Measurements from ENCODE around the gene THOC6. TPM values are rescaled to one million over a fixed set of nuclear protein-coding genes. Genes with fewer than 3 reads are reported as not detected.

The THOC6 gene
- total and polyA plus RNA-seq, 4 donors = 10.8 to 14.8 (median 11.7) TPM

DNA sequence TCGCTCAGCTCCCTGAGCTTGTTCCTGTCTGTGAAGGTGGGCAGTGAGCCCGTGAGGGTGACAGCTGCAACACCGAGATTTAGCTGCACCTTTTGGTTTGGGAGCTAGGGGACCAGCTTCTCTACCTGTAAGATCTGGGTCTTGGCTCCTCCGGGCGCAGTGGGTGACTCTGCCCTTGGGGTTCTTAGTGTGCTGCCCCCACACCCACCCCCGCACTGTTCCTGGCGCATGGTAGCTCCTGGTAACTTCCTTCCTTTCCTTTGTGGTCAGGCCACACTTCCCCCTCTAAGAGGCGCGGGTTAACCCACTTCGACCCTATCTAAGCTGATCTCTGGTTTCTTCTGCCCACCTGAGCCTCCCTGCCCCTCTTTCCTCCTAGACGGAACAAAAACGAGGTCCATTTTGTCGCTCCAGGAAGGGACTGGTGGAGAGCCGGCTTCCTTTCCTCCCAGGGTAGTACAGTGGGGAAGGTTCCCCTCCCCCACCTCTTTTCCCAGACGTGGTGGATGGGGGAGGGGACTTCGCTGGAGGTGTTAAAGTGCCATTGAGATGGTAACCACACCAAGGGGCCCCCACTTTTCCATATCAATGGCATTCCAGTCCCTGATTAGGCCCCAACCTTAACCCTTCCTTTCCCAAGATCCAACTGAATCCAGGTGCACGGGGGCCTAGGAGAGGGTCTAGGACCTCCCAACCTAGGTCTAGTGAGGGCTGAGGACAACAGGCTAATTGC lies 15.7 kb upstream of the THOC6 start:
- Histone ChIP-seq H3K27ac (ENCODE audit: low read depth in 1 of 2, low read length in 2 of 2) (peak overlapping the region; percentile 78 to 90), H3K4me1 (ENCODE audit: control insufficient read depth in 4 of 4, insufficient read depth in 4 of 4, low read length in 3 of 4) (peaks cover 17 to 43% (median 30%) of the 10 kb centered on the region in 4 donors), H3K27me3 (ENCODE audit: control insufficient read depth in 4 of 4, insufficient read depth in 4 of 4, low read length in 3 of 4) (no peaks in the 10 kb centered on the region), H3K9me3 (ENCODE audit: control insufficient read depth in 4 of 4, low read length in 3 of 4) (no peaks in the 10 kb centered on the region), H3K9ac (ENCODE audit: low read depth in 1 of 2, low read length in 2 of 2) (no peak overlapping the region), H3K4me3 (ENCODE audit: low read depth in 1 of 3, low read length in 3 of 3) (no peak overlapping the region), H3K36me3 (ENCODE audit: control insufficient read depth in 4 of 4, insufficient read depth in 3 of 4, low read depth in 1 of 4, low read length in 3 of 4) (no peaks in the 10 kb centered on the region)
- DNase-seq (ENCODE audit: low spot score) = no peak
- no peak for TF ChIP-seq EGR1 (IDR thresholded peaks at IDR 0.05; ENCODE audit: low read depth in 2 of 2)
- TF ChIP-seq NR2F2 (IDR thresholded peaks at IDR 0.05) = no peak
- TF ChIP-seq HNF4G (IDR thresholded peaks at IDR 0.05) = no peak
- TF ChIP-seq HNF4A (conservative IDR thresholded peaks at IDR 0.05) = no peak
- no peak for TF ChIP-seq FOXA2 (IDR thresholded peaks at IDR 0.05)
- no peak for TF ChIP-seq SP1 (IDR thresholded peaks at IDR 0.05)
- TF ChIP-seq, protein P1, sequence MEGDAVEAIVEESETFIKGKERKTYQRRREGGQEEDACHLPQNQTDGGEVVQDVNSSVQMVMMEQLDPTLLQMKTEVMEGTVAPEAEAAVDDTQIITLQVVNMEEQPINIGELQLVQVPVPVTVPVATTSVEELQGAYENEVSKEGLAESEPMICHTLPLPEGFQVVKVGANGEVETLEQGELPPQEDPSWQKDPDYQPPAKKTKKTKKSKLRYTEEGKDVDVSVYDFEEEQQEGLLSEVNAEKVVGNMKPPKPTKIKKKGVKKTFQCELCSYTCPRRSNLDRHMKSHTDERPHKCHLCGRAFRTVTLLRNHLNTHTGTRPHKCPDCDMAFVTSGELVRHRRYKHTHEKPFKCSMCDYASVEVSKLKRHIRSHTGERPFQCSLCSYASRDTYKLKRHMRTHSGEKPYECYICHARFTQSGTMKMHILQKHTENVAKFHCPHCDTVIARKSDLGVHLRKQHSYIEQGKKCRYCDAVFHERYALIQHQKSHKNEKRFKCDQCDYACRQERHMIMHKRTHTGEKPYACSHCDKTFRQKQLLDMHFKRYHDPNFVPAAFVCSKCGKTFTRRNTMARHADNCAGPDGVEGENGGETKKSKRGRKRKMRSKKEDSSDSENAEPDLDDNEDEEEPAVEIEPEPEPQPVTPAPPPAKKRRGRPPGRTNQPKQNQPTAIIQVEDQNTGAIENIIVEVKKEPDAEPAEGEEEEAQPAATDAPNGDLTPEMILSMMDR (IDR thresholded peaks at IDR 0.05; ENCODE audit: low read depth, low read length, missing input control) = no peak
- no peak for TF ChIP-seq RXRA (IDR thresholded peaks at IDR 0.05)
- TF ChIP-seq YY1 (IDR thresholded peaks at IDR 0.05) = no peak
- TF ChIP-seq GABPA (IDR thresholded peaks at IDR 0.05 in 1 of 2, conservative IDR thresholded peaks at IDR 0.05 in 1 of 2) = no peak
- TF ChIP-seq FOXA1 (IDR thresholded peaks at IDR 0.05) = no peak
- TF ChIP-seq MAX (IDR thresholded peaks at IDR 0.05) = no peak
- no peak for TF ChIP-seq JUND (IDR thresholded peaks at IDR 0.05)
- TF ChIP-seq RAD21 (IDR thresholded peaks at IDR 0.05) = no peak
- TF ChIP-seq, protein P2, sequence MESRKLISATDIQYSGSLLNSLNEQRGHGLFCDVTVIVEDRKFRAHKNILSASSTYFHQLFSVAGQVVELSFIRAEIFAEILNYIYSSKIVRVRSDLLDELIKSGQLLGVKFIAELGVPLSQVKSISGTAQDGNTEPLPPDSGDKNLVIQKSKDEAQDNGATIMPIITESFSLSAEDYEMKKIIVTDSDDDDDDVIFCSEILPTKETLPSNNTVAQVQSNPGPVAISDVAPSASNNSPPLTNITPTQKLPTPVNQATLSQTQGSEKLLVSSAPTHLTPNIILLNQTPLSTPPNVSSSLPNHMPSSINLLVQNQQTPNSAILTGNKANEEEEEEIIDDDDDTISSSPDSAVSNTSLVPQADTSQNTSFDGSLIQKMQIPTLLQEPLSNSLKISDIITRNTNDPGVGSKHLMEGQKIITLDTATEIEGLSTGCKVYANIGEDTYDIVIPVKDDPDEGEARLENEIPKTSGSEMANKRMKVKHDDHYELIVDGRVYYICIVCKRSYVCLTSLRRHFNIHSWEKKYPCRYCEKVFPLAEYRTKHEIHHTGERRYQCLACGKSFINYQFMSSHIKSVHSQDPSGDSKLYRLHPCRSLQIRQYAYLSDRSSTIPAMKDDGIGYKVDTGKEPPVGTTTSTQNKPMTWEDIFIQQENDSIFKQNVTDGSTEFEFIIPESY (IDR thresholded peaks at IDR 0.05) = no peak
- TF ChIP-seq, protein P3, sequence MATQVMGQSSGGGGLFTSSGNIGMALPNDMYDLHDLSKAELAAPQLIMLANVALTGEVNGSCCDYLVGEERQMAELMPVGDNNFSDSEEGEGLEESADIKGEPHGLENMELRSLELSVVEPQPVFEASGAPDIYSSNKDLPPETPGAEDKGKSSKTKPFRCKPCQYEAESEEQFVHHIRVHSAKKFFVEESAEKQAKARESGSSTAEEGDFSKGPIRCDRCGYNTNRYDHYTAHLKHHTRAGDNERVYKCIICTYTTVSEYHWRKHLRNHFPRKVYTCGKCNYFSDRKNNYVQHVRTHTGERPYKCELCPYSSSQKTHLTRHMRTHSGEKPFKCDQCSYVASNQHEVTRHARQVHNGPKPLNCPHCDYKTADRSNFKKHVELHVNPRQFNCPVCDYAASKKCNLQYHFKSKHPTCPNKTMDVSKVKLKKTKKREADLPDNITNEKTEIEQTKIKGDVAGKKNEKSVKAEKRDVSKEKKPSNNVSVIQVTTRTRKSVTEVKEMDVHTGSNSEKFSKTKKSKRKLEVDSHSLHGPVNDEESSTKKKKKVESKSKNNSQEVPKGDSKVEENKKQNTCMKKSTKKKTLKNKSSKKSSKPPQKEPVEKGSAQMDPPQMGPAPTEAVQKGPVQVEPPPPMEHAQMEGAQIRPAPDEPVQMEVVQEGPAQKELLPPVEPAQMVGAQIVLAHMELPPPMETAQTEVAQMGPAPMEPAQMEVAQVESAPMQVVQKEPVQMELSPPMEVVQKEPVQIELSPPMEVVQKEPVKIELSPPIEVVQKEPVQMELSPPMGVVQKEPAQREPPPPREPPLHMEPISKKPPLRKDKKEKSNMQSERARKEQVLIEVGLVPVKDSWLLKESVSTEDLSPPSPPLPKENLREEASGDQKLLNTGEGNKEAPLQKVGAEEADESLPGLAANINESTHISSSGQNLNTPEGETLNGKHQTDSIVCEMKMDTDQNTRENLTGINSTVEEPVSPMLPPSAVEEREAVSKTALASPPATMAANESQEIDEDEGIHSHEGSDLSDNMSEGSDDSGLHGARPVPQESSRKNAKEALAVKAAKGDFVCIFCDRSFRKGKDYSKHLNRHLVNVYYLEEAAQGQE (IDR thresholded peaks at IDR 0.05) = no peak
- no peak for TF ChIP-seq TAF1 (conservative IDR thresholded peaks at IDR 0.05)
- TF ChIP-seq, protein P4, sequence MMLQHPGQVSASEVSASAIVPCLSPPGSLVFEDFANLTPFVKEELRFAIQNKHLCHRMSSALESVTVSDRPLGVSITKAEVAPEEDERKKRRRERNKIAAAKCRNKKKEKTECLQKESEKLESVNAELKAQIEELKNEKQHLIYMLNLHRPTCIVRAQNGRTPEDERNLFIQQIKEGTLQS (IDR thresholded peaks at IDR 0.05) = no peak
- 52% methylated on average over 17 of the region's 17 CpGs for WGBS
